ENCODE data around the gene KRT34.
"Not testable (repeated sequence)": the region's sequence is repeated elsewhere in the genome, so short reads cannot be mapped to it uniquely, and the experiment has no call there.

The KRT34 gene

GRCh38 chr17:41404024-41404671 is 22.0 kb upstream of the KRT34 start:
- peak; percentile 95 for DNase-seq (ENCODE audit: low read depth)

DNA sequence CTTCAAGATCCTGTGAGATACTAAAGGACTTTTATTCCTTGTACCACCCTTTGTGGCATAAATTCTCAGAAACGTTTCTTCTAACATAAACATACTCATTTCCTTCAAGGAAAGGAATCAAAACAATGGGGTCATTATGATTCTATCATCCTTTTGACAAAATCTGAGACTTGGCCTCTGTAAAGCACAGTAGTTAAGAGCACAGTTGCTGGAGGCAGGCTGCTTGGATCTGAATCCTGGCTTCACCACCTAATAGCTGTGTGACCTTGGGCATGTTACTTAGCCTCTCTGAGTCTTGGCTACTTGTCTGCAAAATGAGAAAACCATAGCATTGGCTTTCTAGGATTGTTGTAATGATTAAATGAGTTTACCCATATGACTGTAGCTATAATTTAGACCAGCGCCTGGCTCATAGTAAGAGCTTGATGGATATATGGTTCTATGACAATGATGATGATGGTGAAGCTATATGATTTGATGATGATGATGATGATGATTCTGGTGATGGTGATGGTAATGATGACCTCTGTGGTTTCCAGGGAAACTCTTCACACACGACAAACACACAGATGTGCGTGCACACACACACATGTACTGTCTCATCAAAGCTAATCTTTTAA is 21.4 kb upstream of the KRT34 start:
- DNase-seq (ENCODE audit: low read depth), result no peak

DNA sequence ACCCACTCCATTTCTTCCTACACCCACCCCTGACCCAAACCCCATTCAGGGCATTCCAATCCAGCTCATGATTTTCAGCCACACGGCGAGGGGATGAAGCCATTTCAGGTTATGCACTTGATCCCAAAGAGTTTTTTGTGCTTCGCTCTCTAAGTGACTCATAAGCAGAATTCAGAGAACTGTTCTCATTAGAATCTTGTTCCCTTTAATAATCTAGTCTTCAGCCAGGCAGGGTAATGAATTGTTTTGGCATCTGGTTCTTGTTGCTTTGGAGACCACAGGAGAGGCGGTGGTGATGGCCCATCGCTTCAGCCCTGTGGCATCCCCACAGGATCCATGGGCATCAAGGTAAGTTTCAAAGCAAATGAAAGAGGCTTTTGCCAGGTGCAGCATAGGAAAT is 20.1 kb upstream of the KRT34 start:
- DNase-seq (ENCODE audit: low read depth), result no peak

DNA sequence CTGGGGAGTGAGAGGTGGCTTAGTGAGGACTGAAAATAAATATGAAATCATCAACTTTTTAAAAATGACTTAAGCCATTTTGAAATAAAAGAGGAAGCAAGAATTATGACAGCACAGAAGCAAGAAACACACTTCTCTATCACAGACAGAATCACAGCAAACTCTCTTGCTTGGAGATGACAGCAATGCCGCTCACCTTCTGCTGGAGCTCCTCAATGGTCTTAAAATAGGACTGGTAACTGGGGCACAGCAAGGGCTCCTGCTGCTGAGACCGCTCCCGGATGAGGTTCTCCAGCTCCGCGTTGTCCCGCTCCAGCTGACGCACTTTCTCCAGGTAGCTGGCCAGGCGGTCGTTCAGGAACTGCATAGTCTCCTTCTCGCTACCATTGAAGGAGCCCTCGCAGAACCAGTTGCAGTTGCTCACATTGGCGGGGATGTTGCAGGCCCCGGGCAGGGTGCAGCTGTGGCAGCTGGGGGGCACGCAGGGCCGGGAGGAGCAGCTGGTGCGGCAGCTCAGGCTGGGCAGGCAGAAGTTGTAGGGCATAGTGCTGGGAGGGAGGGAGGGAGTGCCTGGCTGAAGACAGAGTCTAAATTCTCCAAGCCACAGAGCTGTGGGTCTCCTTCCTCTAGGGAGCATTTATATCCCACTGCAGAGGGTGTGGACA is 15.0 kb upstream of the KRT34 start, which contains the start of gene KRT31:
TSS of gene KRT31 (minus strand) at position 613 of the 665 bp plus-strand sequence. CDS start at position 544, 69 bp downstream.
- no peak for DNase-seq (ENCODE audit: low read depth)

GRCh38 chr17:41396340-41396739 is 14.2 kb upstream of the KRT34 start:
- no peak for DNase-seq (ENCODE audit: low read depth)

GRCh38 chr17:41395611-41396010 is 13.5 kb upstream of the KRT34 start:
- DNase-seq (ENCODE audit: low read depth), result no peak

DNA sequence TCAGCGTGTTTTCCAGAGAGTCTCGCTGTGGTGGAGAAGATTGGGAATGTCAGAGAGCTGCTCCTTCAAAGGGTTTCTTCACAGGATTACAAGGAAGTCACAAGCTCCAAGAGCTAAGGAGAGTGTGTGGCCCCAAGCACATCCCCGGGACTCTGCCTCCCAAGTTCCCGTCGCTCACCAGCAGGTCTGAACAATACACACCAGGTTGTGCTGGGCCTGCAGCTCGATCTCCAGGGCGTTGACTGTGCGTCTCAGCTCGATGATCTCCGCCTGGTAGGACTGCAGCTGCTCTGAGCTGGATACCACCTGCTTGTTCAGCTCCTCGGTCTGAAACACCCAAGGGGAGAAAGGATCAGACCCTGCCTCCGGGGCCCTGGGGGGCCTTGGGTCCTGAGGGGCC is 12.9 kb upstream of the KRT34 start:
- DNase-seq (ENCODE audit: low read depth), result not testable (repeated sequence)

DNA sequence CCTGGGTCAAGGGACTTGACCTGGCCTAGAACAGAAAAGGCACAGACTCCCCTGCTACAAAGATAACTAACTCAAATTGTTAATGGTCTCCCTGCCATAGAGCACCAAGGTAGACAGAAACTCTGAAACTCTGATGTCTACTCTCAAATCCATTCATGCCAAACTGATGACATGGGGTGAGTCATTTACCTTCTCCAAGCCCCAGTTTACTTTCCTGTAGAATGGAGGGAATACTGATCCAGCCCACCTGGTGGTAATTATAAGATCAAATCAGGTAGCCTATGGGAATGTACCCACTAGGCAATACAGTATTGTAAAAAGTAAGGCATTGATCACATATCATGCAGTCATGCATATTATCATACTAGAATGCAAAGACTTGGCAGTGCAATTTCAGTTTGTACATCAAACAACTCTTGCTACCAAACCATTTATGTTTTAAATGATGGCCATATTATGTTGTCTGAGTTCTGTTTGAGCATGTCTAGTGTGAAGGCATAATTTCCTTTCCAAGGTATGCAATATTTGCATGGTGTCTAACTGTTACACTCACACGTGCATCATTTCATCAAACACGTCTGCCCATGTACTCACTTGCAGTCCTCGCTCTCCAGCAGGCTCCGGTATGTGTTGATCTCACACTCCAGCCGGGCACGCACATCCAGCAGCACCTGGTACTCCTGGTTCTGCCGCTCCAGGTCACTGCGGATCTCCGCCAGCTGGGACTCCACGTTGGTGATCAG is 12.3 kb upstream of the KRT34 start:
- DNase-seq (ENCODE audit: low read depth), result no peak

GRCh38 chr17:41393826-41394225 is 11.7 kb upstream of the KRT34 start:
- DNase-seq (ENCODE audit: low read depth), result no peak

DNA sequence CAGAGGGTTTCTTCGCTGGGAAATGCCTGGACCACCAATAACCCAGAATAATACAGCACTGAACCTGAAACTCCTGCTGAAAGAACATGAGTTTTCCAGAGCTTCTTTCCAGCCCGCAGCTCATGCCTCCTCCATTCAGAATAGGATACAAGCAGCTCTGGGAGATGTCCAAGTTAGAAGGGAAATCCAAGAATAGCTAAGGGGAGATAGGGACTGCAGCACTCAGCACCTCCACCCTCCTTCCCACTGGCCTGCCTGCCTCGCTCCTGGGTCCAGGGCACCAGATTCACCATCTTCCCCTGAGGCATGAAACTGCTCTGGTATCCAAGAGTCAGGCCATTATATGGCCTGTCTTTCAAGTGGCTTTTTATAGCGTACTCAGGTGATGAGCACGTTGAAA is 11.2 kb upstream of the KRT34 start:
- no peak for DNase-seq (ENCODE audit: low read depth)

GRCh38 chr17:41392278-41392677 is 10.2 kb upstream of the KRT34 start:
- peak; percentile 74 for DNase-seq (ENCODE audit: low read depth)

DNA sequence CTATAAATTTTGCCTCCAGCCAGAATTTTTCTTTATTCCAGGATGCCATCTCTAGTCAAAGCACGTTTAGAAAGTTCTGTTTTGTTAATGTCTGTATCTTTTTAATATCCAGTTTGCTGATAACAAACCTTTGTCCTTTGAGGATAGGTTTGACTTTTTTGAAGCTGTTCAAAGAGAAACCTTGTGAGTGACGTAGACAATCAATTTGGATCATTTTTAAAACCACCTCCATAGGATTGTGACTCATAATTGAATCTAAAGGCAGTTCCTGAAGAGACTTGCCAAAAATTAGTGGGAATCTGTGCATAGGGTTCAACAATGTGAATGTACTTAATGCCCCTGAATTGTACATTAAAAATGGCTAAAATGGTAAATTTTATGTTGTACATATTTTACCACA is 9.4 kb upstream of the KRT34 start:
- DNase-seq (ENCODE audit: low read depth), result no peak

DNA sequence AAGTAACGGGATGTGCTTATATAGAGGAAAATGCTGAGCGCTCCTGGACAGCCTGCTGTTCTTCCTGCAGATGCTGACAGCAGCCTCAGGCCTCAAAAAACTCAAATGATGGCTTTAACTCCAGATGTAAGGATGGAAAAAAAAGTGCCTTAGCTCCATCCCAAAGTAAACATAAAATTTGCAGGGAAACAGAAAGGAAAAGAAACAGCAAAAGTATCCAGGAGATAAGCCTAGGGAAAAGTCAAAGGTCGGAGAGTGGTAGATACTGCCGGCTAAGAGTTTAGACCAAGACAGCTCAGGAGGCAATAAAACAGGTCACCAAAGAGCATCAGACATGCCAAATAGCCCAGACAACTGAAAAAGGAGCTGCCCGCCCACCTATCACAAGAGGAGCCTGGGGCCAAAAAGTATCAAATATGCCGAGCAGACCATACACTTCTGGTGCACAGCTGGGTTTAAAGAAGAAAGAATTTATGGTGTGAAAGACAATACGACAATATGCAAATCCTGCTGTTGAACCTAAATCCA is 8.4 kb upstream of the KRT34 start:
- no peak for DNase-seq (ENCODE audit: low read depth)

- DNase-seq (ENCODE audit: low read depth), result no peak
Measured at GRCh38 chr17:41387670-41388069, 5.6 kb upstream of the KRT34 start.

DNA sequence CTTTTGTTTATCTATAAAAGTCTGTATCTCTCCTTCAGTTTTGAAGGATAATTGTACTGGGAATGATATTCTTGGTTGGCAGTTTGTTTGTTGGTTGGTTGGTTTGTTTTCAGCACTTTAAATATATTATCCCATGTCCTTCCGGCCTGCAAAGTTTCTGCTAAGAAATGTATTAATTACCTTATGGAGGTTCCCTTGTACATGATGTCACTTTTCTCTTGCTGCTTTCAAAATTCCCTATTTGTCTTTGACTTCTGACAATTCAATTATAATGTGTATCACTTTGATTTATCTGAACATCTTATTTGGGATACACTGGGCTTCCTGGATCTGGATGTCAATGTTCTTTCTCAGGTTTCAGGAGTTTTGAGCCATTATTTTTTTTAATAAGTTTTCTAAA is 4.1 kb upstream of the KRT34 start:
- no peak for DNase-seq (ENCODE audit: low read depth)

DNA sequence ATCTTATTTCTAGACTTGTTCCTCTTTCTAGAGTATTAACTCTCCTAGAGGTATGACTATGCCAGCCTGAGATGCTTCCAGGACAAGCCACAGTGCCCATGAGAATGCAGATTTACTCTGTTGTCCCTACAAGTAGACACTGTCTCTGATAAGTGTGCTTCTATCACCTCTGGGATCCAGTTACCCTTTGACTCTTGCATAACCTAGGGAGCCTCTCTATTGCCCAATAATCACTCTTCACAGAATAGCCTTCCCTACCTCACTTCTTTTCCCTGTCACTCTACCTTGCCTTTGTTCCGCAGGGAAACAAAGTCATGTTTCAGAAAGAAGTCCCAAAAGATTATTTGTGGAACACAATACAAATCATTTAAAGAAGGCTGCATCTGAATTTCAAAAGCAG is 1.6 kb upstream of the KRT34 start:
- DNase-seq (ENCODE audit: low read depth), result no peak

DNA sequence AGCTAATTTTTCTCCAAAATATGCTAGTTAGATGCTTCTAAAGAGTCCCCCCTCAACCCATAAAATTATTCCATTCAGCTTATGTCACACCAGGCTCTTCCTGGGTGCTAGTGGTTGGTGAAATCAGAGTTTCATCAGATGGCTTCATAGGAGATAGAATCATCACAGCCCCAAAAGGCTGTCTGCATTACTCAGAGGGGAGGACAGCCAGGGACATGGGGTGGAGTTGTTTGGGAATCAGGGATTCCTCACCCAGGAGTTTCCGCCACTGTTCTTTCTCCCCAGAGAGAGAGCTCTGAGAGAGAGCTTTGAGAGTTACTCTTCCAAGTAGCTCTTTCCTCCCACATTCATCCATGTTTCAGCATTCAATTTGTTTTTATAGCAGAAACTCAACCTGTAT is 288 bp upstream of the KRT34 start:
- peak; percentile 43 for DNase-seq (ENCODE audit: low read depth)

GRCh38 chr17:41380091-41380490 is 2.0 kb downstream of the KRT34 start:
- DNase-seq (ENCODE audit: low read depth), result peak; percentile 52

DNA sequence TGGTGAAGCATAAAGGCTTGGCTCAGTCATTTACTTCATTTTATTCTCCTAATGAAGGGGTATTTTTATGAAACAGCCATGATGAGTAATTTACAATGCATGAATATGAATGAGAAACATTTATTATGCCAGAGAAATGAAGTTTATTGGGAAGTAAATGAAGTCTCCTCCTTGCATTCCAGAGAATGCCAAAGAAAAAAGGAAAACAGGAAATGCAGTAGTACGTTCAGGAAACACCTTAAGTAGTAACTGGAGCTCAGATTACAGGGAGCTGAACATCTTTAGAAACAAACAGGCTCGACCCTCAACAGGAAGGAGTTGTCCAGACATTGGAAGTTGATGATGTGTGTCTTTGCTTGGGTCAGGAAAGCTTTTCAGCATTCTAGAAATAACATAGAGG is 4.6 kb downstream of the KRT34 start:
- peak; percentile 13 for DNase-seq (ENCODE audit: low read depth)

DNA sequence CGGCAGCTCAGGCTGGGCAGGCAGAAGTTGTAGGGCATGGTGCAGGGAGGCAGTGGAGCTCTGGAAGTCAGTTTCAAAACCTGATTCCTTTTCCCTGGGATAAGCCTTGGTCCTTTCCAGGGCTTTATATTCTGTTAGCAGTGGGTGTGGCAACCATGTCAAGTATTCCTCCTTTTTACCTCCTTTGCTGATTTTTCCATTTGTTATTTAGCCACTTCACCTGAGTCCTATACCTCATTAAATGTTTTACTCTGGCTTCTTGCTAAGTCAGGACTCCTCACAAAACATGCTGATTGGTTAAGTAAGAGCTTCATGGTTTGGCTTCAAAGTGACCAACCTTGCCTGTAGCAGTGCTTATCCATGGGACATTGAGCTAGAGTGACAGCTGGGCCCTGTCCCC is 12.4 kb downstream of the KRT34 start, which contains the start of gene KRT33B:
TSS of gene KRT33B (minus strand) at position 101 of the 400 bp plus-strand sequence. CDS start at position 38, 63 bp downstream.
- no peak for DNase-seq (ENCODE audit: low read depth)

- DNase-seq (ENCODE audit: low read depth), result no peak
Measured at GRCh38 chr17:41369023-41369422, 13.1 kb downstream of the KRT34 start.

GRCh38 chr17:41367426-41368075 is 14.6 kb downstream of the KRT34 start:
- DNase-seq (ENCODE audit: low read depth), result peak; percentile 68

Data from amniotic epithelial cell (primary cell).